Measurements from ENCODE around the gene OR6C2.
"Not testable (repeated sequence)": the region's sequence is repeated elsewhere in the genome, so short reads cannot be mapped to it uniquely, and the experiment has no call there.

The OR6C2 gene

DNA sequence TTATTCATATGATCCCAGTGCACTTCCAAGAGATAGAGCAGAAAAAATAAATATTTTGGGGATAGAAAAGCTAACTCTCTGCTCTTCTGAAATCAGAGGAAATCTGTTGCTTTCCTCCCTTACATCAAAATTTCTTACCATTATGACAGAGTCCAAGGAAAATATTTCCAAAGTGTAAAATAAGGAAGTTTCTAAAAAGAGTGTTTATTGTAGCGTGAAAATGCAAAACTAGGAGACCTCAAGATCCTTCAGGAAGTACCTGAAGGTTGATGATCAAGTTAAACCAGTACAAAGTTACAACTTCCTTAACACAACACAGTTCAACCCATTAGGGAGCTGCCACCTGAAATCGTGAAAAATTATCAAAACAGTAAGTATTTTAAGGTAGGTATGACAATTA is at the start of gene OR6C2:
OR6C2 (plus strand) TSS at position 301 of the 400 bp plus-strand sequence. CDS start 8,138 bp downstream, outside the sequence.
- TF ChIP-seq, protein P1, sequence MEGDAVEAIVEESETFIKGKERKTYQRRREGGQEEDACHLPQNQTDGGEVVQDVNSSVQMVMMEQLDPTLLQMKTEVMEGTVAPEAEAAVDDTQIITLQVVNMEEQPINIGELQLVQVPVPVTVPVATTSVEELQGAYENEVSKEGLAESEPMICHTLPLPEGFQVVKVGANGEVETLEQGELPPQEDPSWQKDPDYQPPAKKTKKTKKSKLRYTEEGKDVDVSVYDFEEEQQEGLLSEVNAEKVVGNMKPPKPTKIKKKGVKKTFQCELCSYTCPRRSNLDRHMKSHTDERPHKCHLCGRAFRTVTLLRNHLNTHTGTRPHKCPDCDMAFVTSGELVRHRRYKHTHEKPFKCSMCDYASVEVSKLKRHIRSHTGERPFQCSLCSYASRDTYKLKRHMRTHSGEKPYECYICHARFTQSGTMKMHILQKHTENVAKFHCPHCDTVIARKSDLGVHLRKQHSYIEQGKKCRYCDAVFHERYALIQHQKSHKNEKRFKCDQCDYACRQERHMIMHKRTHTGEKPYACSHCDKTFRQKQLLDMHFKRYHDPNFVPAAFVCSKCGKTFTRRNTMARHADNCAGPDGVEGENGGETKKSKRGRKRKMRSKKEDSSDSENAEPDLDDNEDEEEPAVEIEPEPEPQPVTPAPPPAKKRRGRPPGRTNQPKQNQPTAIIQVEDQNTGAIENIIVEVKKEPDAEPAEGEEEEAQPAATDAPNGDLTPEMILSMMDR (IDR thresholded peaks at IDR 0.05; ENCODE audit: low read depth, low read length), result no peak
- no peak within 1 kb of the TSS for H3K4me3 ChIP-seq (ENCODE audit: low read depth, low read length)
- in situ Hi-C loops (cut with HindIII; ENCODE audit: low sequenced_read_pairs), result no loop called here
- DNase-seq (ENCODE audit: low read depth, low spot score), result no peak

DNA sequence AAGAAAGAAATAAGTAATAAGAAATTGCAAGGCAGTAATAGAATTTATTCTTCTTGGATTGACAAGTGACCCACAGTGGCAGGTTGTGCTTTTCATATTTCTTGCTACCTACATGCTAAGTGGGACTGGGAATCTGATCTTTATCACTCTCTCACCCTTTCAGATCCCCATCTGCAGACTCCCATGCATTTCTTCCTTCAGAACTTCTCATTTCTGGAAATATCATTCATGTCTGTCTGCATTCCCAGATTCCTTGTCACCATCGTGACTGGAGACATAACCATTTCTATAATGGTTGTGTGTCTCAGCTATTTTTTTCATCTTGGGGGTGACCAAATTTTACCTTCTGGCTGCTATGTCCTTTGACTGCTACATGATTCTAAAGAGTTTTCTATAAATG is 47.5 kb upstream of the OR6C2 start:
- in situ Hi-C loops (cut with HindIII; ENCODE audit: low sequenced_read_pairs), result no loop called here
- DNase-seq (ENCODE audit: low read depth, low spot score), result no peak
- TF ChIP-seq, protein P1 (IDR thresholded peaks at IDR 0.05; ENCODE audit: low read depth, low read length), result no peak
- H3K4me3 ChIP-seq (ENCODE audit: low read depth, low read length), result no peak overlapping the region

DNA sequence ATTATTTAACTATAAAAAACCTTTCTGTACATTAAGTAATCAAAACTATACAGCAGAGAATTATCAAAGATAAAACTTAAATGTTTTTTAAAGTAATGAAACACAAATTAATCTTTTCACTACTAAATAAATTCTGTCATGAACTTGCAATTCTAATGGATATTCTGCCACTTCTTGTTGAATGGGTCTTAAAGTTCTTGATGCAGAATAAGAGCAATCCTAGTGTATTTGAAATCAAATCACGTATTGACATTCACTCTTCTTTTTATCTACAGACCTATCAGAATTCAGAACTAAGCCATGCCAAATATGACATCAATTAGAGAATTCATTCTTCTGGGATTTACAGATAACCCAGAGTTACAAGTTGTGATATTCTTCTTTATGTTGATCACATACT is 43.6 kb upstream of the OR6C2 start, which contains the start of gene OR6C65:
OR6C65 (plus strand) TSS at position 301 of the 400 bp plus-strand sequence; CDS start at position 301, 0 bp downstream.
- TF ChIP-seq, protein P1 (IDR thresholded peaks at IDR 0.05; ENCODE audit: low read depth, low read length), result no peak
- in situ Hi-C loops (cut with HindIII; ENCODE audit: low sequenced_read_pairs), result no loop called here

DNA sequence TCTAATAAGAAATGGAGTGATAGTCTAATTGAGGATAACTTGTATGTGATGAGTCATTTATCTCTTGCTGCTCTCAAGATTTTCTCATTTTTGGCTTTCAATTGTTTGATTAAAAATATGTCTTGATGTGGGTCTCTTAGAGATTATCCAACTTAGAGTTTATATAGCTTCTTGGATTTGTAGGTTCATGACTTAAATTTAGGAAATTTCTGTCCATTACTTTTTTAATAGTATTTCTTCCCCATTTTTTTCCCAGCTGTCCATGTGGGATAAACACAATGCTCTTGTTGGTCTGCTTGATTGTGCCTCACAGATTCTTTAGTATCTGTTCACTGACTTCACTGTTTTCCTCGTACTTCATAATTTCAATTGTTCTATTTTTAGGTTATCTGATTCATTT is 36.0 kb upstream of the OR6C2 start:
- in situ Hi-C loops (cut with HindIII; ENCODE audit: low sequenced_read_pairs), result no loop called here
- DNase-seq (ENCODE audit: low read depth, low spot score), result no peak
- no peak overlapping the region for H3K4me3 ChIP-seq (ENCODE audit: low read depth, low read length)
- TF ChIP-seq, protein P1 (IDR thresholded peaks at IDR 0.05; ENCODE audit: low read depth, low read length), result no peak

More for the DNA sequence above, 43.6 kb upstream of the OR6C2 start, which contains the start of gene OR6C65:
- no peak within 1 kb of the TSS for H3K4me3 ChIP-seq (ENCODE audit: low read depth, low read length)
- no peak for DNase-seq (ENCODE audit: low read depth, low spot score)

DNA sequence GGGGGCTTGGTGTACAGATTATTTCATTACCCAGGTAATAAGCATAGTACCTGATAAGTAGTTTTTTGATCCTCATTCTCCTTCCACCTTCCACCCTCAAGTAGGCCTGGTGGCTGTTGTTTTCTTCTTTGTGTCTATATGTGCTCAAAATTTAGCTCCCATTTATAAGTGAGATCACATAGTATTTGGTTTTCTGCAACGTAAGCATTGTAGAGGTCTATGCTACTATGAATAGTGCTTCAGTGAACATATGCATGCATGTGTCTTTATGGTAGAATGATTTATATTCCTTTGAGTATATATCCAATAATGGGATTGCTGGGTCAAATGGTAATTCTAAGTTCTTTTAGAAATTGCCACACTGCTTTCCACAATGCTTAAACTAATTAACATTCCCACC is 34.7 kb upstream of the OR6C2 start:
- in situ Hi-C loops (cut with HindIII; ENCODE audit: low sequenced_read_pairs); DNase-seq (ENCODE audit: low read depth, low spot score); H3K4me3 ChIP-seq (ENCODE audit: low read depth, low read length): not testable (repeated sequence)

DNA sequence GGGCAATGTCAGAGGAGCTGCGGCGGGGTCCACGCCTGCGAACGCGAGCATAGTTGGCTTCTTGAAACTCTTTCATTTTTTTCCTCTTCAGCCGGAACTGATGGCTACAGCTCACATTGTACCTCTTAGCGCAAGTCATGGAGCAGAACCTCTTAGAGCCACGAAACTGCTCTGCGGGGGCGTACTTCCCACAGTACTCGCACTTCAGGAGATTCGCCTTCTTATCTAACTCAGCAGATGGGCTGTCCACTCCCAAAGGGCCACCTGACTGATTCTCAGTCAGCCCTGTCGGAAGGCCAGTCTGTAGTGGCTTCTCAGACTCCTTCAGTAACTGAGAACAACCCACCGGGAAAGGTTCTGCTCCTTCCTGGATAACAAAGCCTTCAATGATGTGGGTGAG is 31.7 kb upstream of the OR6C2 start:
- in situ Hi-C loops (cut with HindIII; ENCODE audit: low sequenced_read_pairs); H3K4me3 ChIP-seq (ENCODE audit: low read depth, low read length); DNase-seq (ENCODE audit: low read depth, low spot score): not testable (repeated sequence)

DNA sequence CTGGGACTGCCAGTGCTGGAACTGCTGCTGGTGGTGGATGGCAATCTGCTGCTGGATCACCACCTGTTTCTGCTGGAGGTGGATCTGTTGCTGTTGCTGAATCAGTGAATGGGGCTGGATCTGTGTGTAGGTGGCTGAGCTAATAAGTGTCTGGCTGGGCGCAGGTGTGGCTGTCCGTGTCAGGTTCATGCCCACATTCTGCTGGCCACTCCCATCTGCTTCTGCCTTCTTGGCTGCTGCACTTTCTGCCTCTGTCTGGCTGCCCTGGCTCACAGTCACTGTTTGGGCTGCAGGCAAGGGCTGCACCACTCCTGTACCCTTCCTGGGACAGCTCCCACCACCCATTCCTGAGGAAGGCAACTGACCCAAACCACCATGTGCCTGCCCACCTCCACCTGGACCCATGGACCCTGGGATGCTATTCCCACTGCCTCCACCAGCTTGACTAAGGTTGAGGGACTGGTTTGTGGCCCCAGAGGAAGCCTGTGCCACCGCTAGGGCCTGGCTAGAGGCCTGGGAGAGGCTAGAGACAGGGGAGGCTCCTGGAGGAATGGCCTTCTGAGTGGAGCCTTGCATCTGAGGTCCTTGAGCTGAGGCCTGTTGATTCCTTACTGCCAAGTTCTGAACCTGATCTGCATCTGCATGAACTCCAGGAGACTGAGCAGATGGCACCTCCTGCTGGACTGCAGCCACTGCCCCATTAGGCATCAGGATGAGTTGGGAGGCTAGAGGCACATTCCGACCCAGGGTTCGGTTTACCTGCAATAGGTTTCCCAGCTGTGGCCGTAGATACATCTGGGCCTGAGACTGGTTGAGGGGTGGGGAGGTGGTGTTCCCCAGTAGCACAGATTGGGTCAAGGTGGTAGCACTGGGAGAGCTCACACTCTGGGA is 30.1 kb upstream of the OR6C2 start:
- DNase-seq (ENCODE audit: low read depth, low spot score); in situ Hi-C loops (cut with HindIII; ENCODE audit: low sequenced_read_pairs); H3K4me3 ChIP-seq (ENCODE audit: low read depth, low read length): not testable (repeated sequence)

DNA sequence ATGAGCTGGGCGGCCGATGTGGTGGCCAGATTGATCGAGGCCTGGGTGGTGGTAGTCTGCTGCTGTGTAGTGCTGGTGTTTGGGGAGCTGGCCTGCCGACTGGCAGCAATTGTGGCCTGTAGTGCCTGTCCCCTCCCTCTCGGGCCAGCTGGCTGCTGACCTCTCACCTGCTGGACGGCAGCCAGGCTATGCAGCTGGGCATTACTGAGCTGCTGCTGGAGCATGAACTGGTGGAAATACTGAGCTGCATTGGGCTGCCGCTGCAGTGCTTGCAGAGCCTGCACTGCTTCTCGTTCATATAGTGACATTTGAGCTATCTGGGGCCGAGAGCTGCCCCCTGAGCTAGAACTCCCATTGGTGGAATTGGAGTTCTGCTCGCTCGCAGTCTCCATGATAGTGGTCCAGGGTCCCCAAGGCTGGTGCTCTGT is 29.5 kb upstream of the OR6C2 start:
- in situ Hi-C loops (cut with HindIII; ENCODE audit: low sequenced_read_pairs); H3K4me3 ChIP-seq (ENCODE audit: low read depth, low read length); DNase-seq (ENCODE audit: low read depth, low spot score): not testable (repeated sequence)

DNA sequence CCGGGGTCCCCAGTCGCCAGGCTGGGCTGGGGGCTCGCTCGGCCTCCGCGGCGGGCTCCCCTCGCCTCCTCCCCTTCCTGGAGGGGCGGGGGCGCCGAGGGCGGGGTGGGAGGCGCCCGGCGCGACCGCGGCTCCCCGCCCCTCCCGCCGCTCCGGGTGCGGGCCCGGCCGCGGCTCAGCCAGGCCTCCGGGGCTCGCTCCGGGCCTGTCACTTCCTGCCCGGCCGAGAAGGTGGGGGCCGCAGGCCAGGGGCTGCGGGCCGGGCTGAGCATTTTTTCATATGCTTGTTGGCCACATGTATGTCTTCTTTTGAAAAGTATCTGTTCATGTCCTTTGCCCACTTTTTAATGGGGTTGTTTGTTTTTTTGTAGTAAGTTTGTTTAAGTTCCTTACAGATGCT is 29.0 kb upstream of the OR6C2 start:
- in situ Hi-C loops (cut with HindIII; ENCODE audit: low sequenced_read_pairs); H3K4me3 ChIP-seq (ENCODE audit: low read depth, low read length); DNase-seq (ENCODE audit: low read depth, low spot score): not testable (repeated sequence)
